ENCODE results near the gene ANXA5.

The ANXA5 gene

DNA sequence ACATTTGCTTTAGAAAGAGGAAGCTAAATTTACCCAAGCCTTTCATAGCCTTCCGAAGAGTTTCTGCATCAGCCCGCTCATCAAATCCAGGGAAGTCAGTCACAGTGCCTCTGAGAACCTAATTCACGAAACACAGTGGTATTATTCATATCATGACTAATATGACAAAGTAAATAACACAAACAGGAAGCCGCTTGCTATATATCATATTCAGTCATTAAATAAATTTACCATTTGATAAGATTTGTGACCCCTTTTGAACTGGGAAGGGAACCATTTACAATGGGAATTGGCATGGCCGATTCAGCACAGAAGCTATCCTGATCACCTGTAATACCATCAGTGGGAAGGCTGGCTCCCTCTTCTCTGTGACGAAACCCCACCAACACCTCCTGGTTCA, 10.5 kb downstream of the ANXA5 start:
- H3K27ac ChIP-seq (ENCODE audit: low read length): no peak overlapping the region
- H2AFZ ChIP-seq (ENCODE audit: low read length): no peak overlapping the region
- H3K9me3 ChIP-seq (replicated peaks; ENCODE audit: insufficient read depth, low read length): no peaks in the 10 kb centered on the region
- no peaks in the 10 kb centered on the region for H3K27me3 ChIP-seq (replicated peaks; ENCODE audit: insufficient read depth, low read length)
- H3K4me3 ChIP-seq (ENCODE audit: low read length): no peak overlapping the region
- H3F3A ChIP-seq (ENCODE audit: insufficient read depth, low read length): no peaks in the 10 kb centered on the region
- no peaks in the 10 kb centered on the region for H3K9me2 ChIP-seq (replicated peaks; ENCODE audit: insufficient read depth, low read length)
- H3K4me2 ChIP-seq (ENCODE audit: low read depth, low read length): no peak overlapping the region
- H3K79me2 ChIP-seq (ENCODE audit: low read length): peaks cover 48% of the 10 kb centered on the region
- H3K4me1 ChIP-seq (ENCODE audit: low read length): no peaks in the 10 kb centered on the region
- no peak for DNase-seq
- TF ChIP-seq EZH2phosphoT487 (IDR thresholded peaks at IDR 0.05; ENCODE audit: low read length) (no peak), EZH2 (optimal IDR thresholded peaks at IDR 0.05; ENCODE audit: low read depth, low read length) (no peak)
- TF ChIP-seq, protein P1, sequence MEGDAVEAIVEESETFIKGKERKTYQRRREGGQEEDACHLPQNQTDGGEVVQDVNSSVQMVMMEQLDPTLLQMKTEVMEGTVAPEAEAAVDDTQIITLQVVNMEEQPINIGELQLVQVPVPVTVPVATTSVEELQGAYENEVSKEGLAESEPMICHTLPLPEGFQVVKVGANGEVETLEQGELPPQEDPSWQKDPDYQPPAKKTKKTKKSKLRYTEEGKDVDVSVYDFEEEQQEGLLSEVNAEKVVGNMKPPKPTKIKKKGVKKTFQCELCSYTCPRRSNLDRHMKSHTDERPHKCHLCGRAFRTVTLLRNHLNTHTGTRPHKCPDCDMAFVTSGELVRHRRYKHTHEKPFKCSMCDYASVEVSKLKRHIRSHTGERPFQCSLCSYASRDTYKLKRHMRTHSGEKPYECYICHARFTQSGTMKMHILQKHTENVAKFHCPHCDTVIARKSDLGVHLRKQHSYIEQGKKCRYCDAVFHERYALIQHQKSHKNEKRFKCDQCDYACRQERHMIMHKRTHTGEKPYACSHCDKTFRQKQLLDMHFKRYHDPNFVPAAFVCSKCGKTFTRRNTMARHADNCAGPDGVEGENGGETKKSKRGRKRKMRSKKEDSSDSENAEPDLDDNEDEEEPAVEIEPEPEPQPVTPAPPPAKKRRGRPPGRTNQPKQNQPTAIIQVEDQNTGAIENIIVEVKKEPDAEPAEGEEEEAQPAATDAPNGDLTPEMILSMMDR (IDR thresholded peaks at IDR 0.05; ENCODE audit: low read length): no peak
- H3K36me3 ChIP-seq (replicated peaks; ENCODE audit: insufficient read depth, low read length): no peaks in the 10 kb centered on the region
- no peak overlapping the region for H3K9ac ChIP-seq (ENCODE audit: low read length)
- H4K20me1 ChIP-seq (ENCODE audit: insufficient read depth, low read length): no peaks in the 10 kb centered on the region

DNA sequence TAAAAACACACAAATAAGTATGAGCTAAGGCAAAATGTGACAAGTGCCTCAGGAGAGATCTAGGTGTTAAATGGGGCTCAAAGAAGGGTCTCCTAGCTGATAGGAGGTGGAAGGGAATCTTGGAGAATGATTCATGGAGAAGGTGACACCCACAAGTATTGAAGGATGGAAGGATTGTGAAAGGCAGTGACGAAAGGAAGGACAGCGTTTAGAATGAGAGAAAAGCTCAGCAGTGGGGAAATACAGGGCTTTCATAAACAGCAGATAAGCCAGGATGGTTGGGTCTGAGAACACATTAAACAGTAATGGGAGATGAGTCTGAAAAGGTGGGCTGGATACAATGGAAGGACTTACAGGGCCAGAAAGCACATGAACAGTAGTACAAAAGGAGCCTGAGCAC, 11.5 kb downstream of the ANXA5 start:
- Histone ChIP-seq H3K36me3 (replicated peaks; ENCODE audit: insufficient read depth, low read length) (no peaks in the 10 kb centered on the region), H3K27ac (ENCODE audit: low read length) (no peak overlapping the region)

DNA sequence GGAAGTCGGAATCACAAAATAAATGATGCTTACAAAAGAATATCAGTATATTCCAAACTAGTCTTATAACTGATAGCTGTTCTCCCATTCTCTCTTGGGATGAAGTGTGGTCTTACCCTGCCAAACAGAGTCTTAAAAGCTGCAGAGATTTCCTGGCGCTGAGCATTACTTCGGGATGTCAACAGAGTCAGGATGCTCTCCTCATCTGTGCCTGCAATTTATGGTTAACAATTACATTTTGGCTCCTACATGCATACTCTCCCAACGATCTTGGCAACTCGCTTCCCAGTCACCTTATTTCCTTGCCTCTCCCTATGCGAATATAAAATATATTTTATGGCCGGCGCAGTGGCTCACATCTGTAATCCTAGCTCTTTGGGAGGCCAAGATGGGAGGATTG, 12.2 kb downstream of the ANXA5 start:
- Histone ChIP-seq H3K79me2 (ENCODE audit: low read length) (peaks cover 31% of the 10 kb centered on the region), H3K4me2 (ENCODE audit: low read depth, low read length) (no peak overlapping the region), H3K36me3 (replicated peaks; ENCODE audit: insufficient read depth, low read length) (no peaks in the 10 kb centered on the region), H3F3A (ENCODE audit: insufficient read depth, low read length) (no peaks in the 10 kb centered on the region), H4K20me1 (ENCODE audit: insufficient read depth, low read length) (no peaks in the 10 kb centered on the region), H3K27me3 (replicated peaks; ENCODE audit: insufficient read depth, low read length) (no peaks in the 10 kb centered on the region), H3K4me3 (ENCODE audit: low read length) (no peak overlapping the region), H3K9me3 (replicated peaks; ENCODE audit: insufficient read depth, low read length) (no peaks in the 10 kb centered on the region), H2AFZ (ENCODE audit: low read length) (no peak overlapping the region), H3K9me2 (replicated peaks; ENCODE audit: insufficient read depth, low read length) (no peaks in the 10 kb centered on the region), H3K9ac (ENCODE audit: low read length) (no peak overlapping the region), H3K27ac (ENCODE audit: low read length) (no peak overlapping the region), H3K4me1 (ENCODE audit: low read length) (no peaks in the 10 kb centered on the region)
- TF ChIP-seq EZH2 (optimal IDR thresholded peaks at IDR 0.05; ENCODE audit: low read depth, low read length): no peak
- TF ChIP-seq, protein P1 (IDR thresholded peaks at IDR 0.05; ENCODE audit: low read length): no peak
- TF ChIP-seq EZH2phosphoT487 (IDR thresholded peaks at IDR 0.05; ENCODE audit: low read length): no peak
- no peak for DNase-seq

More for the DNA sequence above, 11.5 kb downstream of the ANXA5 start:
- Histone ChIP-seq H3K4me1 (ENCODE audit: low read length) (no peaks in the 10 kb centered on the region), H3K4me2 (ENCODE audit: low read depth, low read length) (no peak overlapping the region), H3K9ac (ENCODE audit: low read length) (no peak overlapping the region), H3K79me2 (ENCODE audit: low read length) (peaks cover 38% of the 10 kb centered on the region), H3K9me3 (replicated peaks; ENCODE audit: insufficient read depth, low read length) (no peaks in the 10 kb centered on the region), H3K27me3 (replicated peaks; ENCODE audit: insufficient read depth, low read length) (no peaks in the 10 kb centered on the region), H3F3A (ENCODE audit: insufficient read depth, low read length) (no peaks in the 10 kb centered on the region), H2AFZ (ENCODE audit: low read length) (no peak overlapping the region), H3K9me2 (replicated peaks; ENCODE audit: insufficient read depth, low read length) (no peaks in the 10 kb centered on the region), H4K20me1 (ENCODE audit: insufficient read depth, low read length) (no peaks in the 10 kb centered on the region), H3K4me3 (ENCODE audit: low read length) (no peak overlapping the region)
- no peak for DNase-seq
- TF ChIP-seq, protein P1 (IDR thresholded peaks at IDR 0.05; ENCODE audit: low read length): no peak
- TF ChIP-seq EZH2phosphoT487 (IDR thresholded peaks at IDR 0.05; ENCODE audit: low read length) (no peak), EZH2 (optimal IDR thresholded peaks at IDR 0.05; ENCODE audit: low read depth, low read length) (no peak)

Data from MM.1S (cell line).